Breast epithelium (tissue), 3 donors: ENCODE measurements around the gene HERC2.
"Not testable (repeated sequence)": the region's sequence is repeated elsewhere in the genome, so short reads cannot be mapped to it uniquely, and the experiment has no call there.

ENCODE experiments used
- CTCF ChIP-seq, 3 donors: fragments of 450-650 bp; IDR thresholded peaks; one replicate each; pipeline ENCODE4 v1.5.1; 2016 to 2017; ENCODE audit warnings: antibody characterized with exemption in 3 of 3, mild to moderate bottlenecking in 3 of 3, moderate library complexity in 3 of 3
- POLR2AphosphoS5 ChIP-seq, 3 donors: sonication (generic); formaldehyde crosslinking; IDR thresholded peaks; one replicate each; pipeline ENCODE4 v1.6.1; 2017; ENCODE audit warnings: antibody characterized with exemption in 3 of 3

GRCh38 chr15:28310454-28310853 lies 11.5 kb downstream of the HERC2 start:
- TF ChIP-seq CTCF, POLR2AphosphoS5 (IDR thresholded peaks at IDR 0.05): not testable (repeated sequence)
